K562 (cell line): ENCODE results near the gene TBL1XR1. TPM values are rescaled to one million over a fixed set of nuclear protein-coding genes. Genes with fewer than 3 reads are reported as not detected.

Source experiments
- ATAC-seq: fragments of 200-7000 bp; cut with Tn5 transposase; 3 replicates; pipeline ENCODE4 v1.9.1; 2020; ENCODE audit warnings: moderate library complexity
- BruUV-seq: library from RNA; stranded (reverse); fragments of 400-500 nt; replicated peaks from 2 replicates; lab custom pipeline; 2021; lab: Mats Ljungman, UMichigan
- CTCF ChIA-PET: fragments of 300-600 bp; formaldehyde crosslinking; extraction: SDS; loops from one replicate; lab custom pipeline; 2021; ENCODE audit warnings: low intra/inter-chr PET ratio; lab: Yijun Ruan, JAX
- POLR2A ChIA-PET: fragments of 300-600, 350-650 bp; sonication (Branson Sonifier 250); formaldehyde crosslinking; extraction: SDS; loops from one replicate; lab custom pipeline; 2021; ENCODE audit warnings: antibody characterized with exemption, inconsistent platforms; lab: Yijun Ruan, JAX
- DNase-seq, 4 experiments: peaks; one replicate each; pipeline versions ENCODE4 v3.0.0 to v3.0.0-alpha.2; 2011 to 2018; ENCODE audit warnings: low spot score in 3 of 4, mixed read lengths in 3 of 4; ENCODE audit errors: extremely low read depth in 1 of 4
- FAIRE-seq: peaks from 2 replicates; lab custom pipeline; 2011; peaks lifted over from hg19 to GRCh38; lab: Jason Lieb, UNC
- H2AFZ ChIP-seq: 2 replicates; pipeline ENCODE4 v1.6.0; 2011; ENCODE audit warnings: low read depth, low read length, control low read depth, inconsistent platforms
- H3K27ac ChIP-seq: fragments of 200-600 bp; 3 replicates; pipeline ENCODE4 v1.8.0; 2011; ENCODE audit warnings: low read depth, mild to moderate bottlenecking, control low read depth, inconsistent platforms, low read length, moderate library complexity, mixed read lengths; ENCODE audit errors: extremely low read depth
- H3K27me3 ChIP-seq, 2 experiments: fragments of 300-600 bp in 1 of 2; 2 replicates in 1 of 2; 3 replicates in 1 of 2; pipeline versions ENCODE4 v1.6.0 to v1.8.0; 2011; ENCODE audit warnings: inconsistent platforms in 2 of 2, low read length in 2 of 2, mild to moderate bottlenecking in 1 of 2, mixed read lengths in 1 of 2, moderate library complexity in 1 of 2; ENCODE audit not compliant: control insufficient read depth in 2 of 2, insufficient read depth in 2 of 2
- H3K36me3 ChIP-seq: fragments of 300-600 bp; 3 replicates; pipeline ENCODE4 v1.8.0; 2011; ENCODE audit warnings: mild to moderate bottlenecking, low read length, inconsistent platforms; ENCODE audit not compliant: control insufficient read depth, insufficient read depth
- H3K4me1 ChIP-seq, 2 experiments: fragments of 200-600 bp in 1 of 2; replicated peaks in 1 of 2; 2 replicates in 1 of 2; 3 replicates in 1 of 2; pipeline versions ENCODE4 v1.5.1 to v1.8.0; 2011; ENCODE audit warnings: inconsistent platforms in 2 of 2, low read length in 2 of 2, mild to moderate bottlenecking in 1 of 2, mixed read lengths in 1 of 2, moderate library complexity in 1 of 2; ENCODE audit not compliant: control insufficient read depth in 2 of 2, insufficient read depth in 2 of 2
- H3K4me2 ChIP-seq: 2 replicates; pipeline ENCODE4 v1.6.1; 2011; ENCODE audit warnings: low read length, control low read depth, inconsistent platforms, mixed read lengths; ENCODE audit not compliant: insufficient read depth
- H3K4me3 ChIP-seq: fragments of 200-600 bp; sonication (generic), shearing (Covaris generic); 2 replicates; pipeline ENCODE4 v1.5.1; 2016; ENCODE audit warnings: control low read depth, inconsistent platforms
- H3K79me2 ChIP-seq: fragments of 200-600 bp; 3 replicates; pipeline ENCODE4 v1.8.0; 2011; ENCODE audit warnings: low read length, inconsistent platforms; ENCODE audit not compliant: control insufficient read depth, insufficient read depth
- H3K9ac ChIP-seq, 2 experiments: 2 replicates each; pipeline versions ENCODE4 v1.6.0 to v1.6.1; 2011; ENCODE audit warnings: low read depth in 2 of 2, low read length in 2 of 2, control low read depth in 1 of 2, inconsistent platforms in 1 of 2, mild to moderate bottlenecking in 1 of 2, mixed read lengths in 1 of 2; ENCODE audit not compliant: insufficient read depth in 1 of 2
- H3K9me1 ChIP-seq: one replicate; pipeline ENCODE4 v1.6.0; 2011; ENCODE audit warnings: inconsistent platforms, mild to moderate bottlenecking, low read length, moderate library complexity; ENCODE audit not compliant: control insufficient read depth, insufficient read depth
- H3K9me3 ChIP-seq: replicated peaks from 2 replicates; pipeline ENCODE4 v1.5.1; 2011; ENCODE audit warnings: low read depth, low read length, inconsistent platforms; ENCODE audit not compliant: control insufficient read depth, insufficient read depth
- H4K20me1 ChIP-seq: replicated peaks from 2 replicates; pipeline ENCODE4 v1.6.1; 2011; ENCODE audit warnings: low read length, inconsistent platforms, mixed read lengths; ENCODE audit not compliant: control insufficient read depth, insufficient read depth
- CEBPG ChIP-seq, 3 experiments: fragments of 200-800 bp in 1 of 3; sonication (Bioruptor generic) in 1 of 3; sonication (generic) in 1 of 3; formaldehyde crosslinking in 1 of 3; IDR thresholded peaks in 2 of 3; conservative IDR thresholded peaks in 1 of 3; 2 replicates each; pipeline versions ENCODE4 v1.6.1 to v1.8.0; 2016 to 2022; ENCODE audit warnings: missing compliant biosample characterization in 2 of 3, missing genetic modification characterization in 2 of 3, mild to moderate bottlenecking in 1 of 3, missing genetic modification reagents in 1 of 3
- ZHX1 ChIP-seq: fragments of 150-350 bp; conservative IDR thresholded peaks from 2 replicates; pipeline ENCODE4 v1.6.1; 2014; ENCODE audit warnings: low read length
- WGBS: fragments of 100-300 bp; shearing (Covaris generic); methylation state at CpG from one replicate; pipeline ENCODE4 v1.1.6; 2016; ENCODE audit warnings: low coverage, mixed read lengths; ENCODE audit not compliant: insufficient coverage; ENCODE audit errors: missing lambda C conversion rate; 5-methylcytosine and 5-hydroxymethylcytosine counted together
- in situ Hi-C: fragments of 300-500 bp; cut with MboI; formaldehyde crosslinking; loops from 4 replicates; pipeline ENCODE4 v1.15.0; 2018; ENCODE audit warnings: inconsistent platforms, mixed read lengths
- intact Hi-C: fragments of 100-400 bp; cut with micrococcal nuclease; formaldehyde crosslinking; loops from 2 replicates; pipeline ENCODE4 v1.14.2; 2022
- polyA plus RNA-seq, 8 experiments: library from polyadenylated mRNA; depleted of rRNA in 4 of 8; stranded (reverse) in 5 of 8; unstranded in 3 of 8; fragments of >200 nt; fragmentation: Nextera tagmentation in 2 of 8; fragmentation: Illumina TruSeq in 1 of 8; extraction: Ambion mirVana in 2 of 8; extraction: Trizol in 1 of 8; gene quantifications; 2 replicates each; pipeline versions ENCODE4 v1.2.1 to v1.2.3, GENCODE V29; 2011 to 2014; ENCODE audit warnings: inconsistent platforms in 1 of 8, missing spikeins in 1 of 8
- total RNA-seq, 7 experiments: library from RNA; depleted of rRNA in 6 of 7; stranded (reverse); fragments of >200 nt in 6 of 7; fragmentation: Illumina TruSeq in 2 of 7; extraction: Trizol in 2 of 7; gene quantifications; 2 replicates each; pipeline versions ENCODE4 v1.2.1 to v1.2.3, GENCODE V29; 2011 to 2021; ENCODE audit warnings: low replicate concordance in 1 of 7

Gene TBL1XR1
- total and polyA plus RNA-seq, 9 of the 15 experiments (the other 6 are each of a cell fraction or from before 2014, with no cell fraction given), result 19.6 to 171 (median 83.3) TPM

DNA sequence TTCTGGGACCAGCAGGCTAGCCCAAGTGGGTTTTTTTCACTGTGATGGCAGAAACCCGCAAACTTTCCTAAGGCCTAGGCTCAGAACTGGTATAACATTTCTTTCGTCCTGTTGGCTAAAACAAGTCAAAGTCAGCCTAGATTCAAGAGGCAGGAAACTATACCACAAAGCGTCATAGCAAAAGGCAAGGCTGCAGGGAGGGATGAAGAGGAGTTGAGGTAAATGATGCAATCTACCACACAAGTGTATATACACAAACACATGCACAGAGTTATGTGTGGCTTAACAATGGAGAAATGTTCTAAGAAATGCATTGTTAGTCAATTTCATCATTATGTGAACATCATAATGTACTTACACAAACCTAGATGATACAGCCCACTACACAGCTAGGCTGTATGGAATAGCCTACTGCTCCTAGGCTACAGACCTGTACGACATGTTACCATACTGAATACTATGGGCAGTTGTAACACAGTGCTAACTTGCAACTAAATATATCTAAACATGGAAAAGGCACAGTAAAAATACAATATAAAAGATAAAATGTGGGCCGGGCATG lies 225.6 kb downstream of the TBL1XR1 start:
- POLR2A ChIA-PET, result no interaction called here
- Histone ChIP-seq H3K9ac (no peak overlapping the region), H4K20me1 (no peaks in the 10 kb centered on the region), H3K36me3 (no peaks in the 10 kb centered on the region), H3K9me1 (no peaks in the 10 kb centered on the region), H3K27me3 (no peaks in the 10 kb centered on the region), H3K4me3 (no peak overlapping the region), H3K79me2 (no peaks in the 10 kb centered on the region), H3K4me2 (no peak overlapping the region), H2AFZ (no peak overlapping the region), H3K9me3 (no peaks in the 10 kb centered on the region), H3K27ac (no peak overlapping the region), H3K4me1 (no peaks in the 10 kb centered on the region)
- intact Hi-C loops, result no loop called here
- BruUV-seq, result no TSS peak
- ATAC-seq, result no peak
- CTCF ChIA-PET, result no interaction called here
- in situ Hi-C loops, result no loop called here
- 53% methylated on average over 5 of the region's 5 CpGs for WGBS
- DNase-seq, result no peak
- no peak for FAIRE-seq
- TF ChIP-seq CEBPG (CRISPR knock-in tag; IDR thresholded peaks at IDR 0.05), result 0 out of 2 replicates have a peak, but pooled peaks have one; percentile 29
- no peak for TF ChIP-seq CEBPG (tag; conservative IDR thresholded peaks at IDR 0.05 in 1 of 2, IDR thresholded peaks at IDR 0.05 in 1 of 2)
- TF ChIP-seq ZHX1, result no peak
- TF ChIP-seq, all 486 proteins: peak for 1
